GM18502 (cell line): Measurements from ENCODE around the gene TSPAN15.

Experiments
- ATAC-seq: cut with Tn5 transposase; IDR thresholded peaks from one replicate; pipeline ENCODE4 v1.9.1; 2021; ENCODE audit warnings: mild to moderate bottlenecking; ENCODE audit not compliant: unreplicated experiment, poor library complexity

The TSPAN15 gene

GRCh38 chr10:69463886-69464285, 12.6 kb downstream of the TSPAN15 start:
- ATAC-seq: no peak

GRCh38 chr10:69464401-69464800, 13.1 kb downstream of the TSPAN15 start:
- no peak for ATAC-seq

GRCh38 chr10:69464801-69465401, 13.6 kb downstream of the TSPAN15 start:
- no peak for ATAC-seq

GRCh38 chr10:69465457-69466157, 14.3 kb downstream of the TSPAN15 start:
- no peak for ATAC-seq

GRCh38 chr10:69466158-69466490, 14.9 kb downstream of the TSPAN15 start:
- no peak for ATAC-seq

GRCh38 chr10:69466689-69467088, 15.4 kb downstream of the TSPAN15 start:
- ATAC-seq: no peak

- no peak for ATAC-seq
These were observed 16.9 kb downstream of the TSPAN15 start for GRCh38 chr10:69467928-69468750.

GRCh38 chr10:69468751-69469089, 17.5 kb downstream of the TSPAN15 start:
- ATAC-seq: no peak

- ATAC-seq: no peak
These were observed 18.7 kb downstream of the TSPAN15 start for GRCh38 chr10:69469976-69470375.

- no peak for ATAC-seq
These were observed 19.5 kb downstream of the TSPAN15 start for GRCh38 chr10:69470463-69471384.

GRCh38 chr10:69472142-69472541, 20.9 kb downstream of the TSPAN15 start:
- no peak for ATAC-seq

- ATAC-seq: no peak
These were observed 21.3 kb downstream of the TSPAN15 start for GRCh38 chr10:69472544-69472943.

- ATAC-seq: no peak
These were observed 22.2 kb downstream of the TSPAN15 start for GRCh38 chr10:69473304-69473990.

GRCh38 chr10:69474742-69475432, 23.6 kb downstream of the TSPAN15 start:
- ATAC-seq: no peak

- ATAC-seq: no peak
These were observed 24.2 kb downstream of the TSPAN15 start for GRCh38 chr10:69475433-69475830.

GRCh38 chr10:69477968-69478597, 26.8 kb downstream of the TSPAN15 start:
- ATAC-seq: no peak

- no peak for ATAC-seq
These were observed 28.2 kb downstream of the TSPAN15 start for GRCh38 chr10:69479240-69480067.

- no peak for ATAC-seq
These were observed 28.8 kb downstream of the TSPAN15 start for GRCh38 chr10:69480068-69480412.
